Panc1 (cell line): Measurements from ENCODE around the gene MEA1. TPM values are rescaled to one million over a fixed set of nuclear protein-coding genes. Genes with fewer than 3 reads are reported as not detected.

ENCODE experiments used
- ATAC-seq: fragments of 200-7000 bp; cut with Tn5 transposase; 2 replicates; pipeline ENCODE4 v1.9.1; 2020; ENCODE audit warnings: mild to moderate bottlenecking, moderate library complexity
- BruUV-seq: library from RNA; stranded (reverse); fragments of 400-500 nt; replicated peaks from 2 replicates; lab custom pipeline; 2021; lab: Mats Ljungman, UMichigan
- CTCF ChIA-PET: fragments of 300-600 bp; sonication (Branson Sonifier 250); formaldehyde crosslinking; loops from one replicate; lab custom pipeline; 2022; ENCODE audit warnings: antibody characterized with exemption; lab: Charles Lee
- POLR2A ChIA-PET: fragments of 300-600 bp; sonication (Branson Sonifier 250); formaldehyde crosslinking; loops from one replicate; lab custom pipeline; 2022; ENCODE audit warnings: antibody characterized with exemption; lab: Charles Lee
- DNase-seq: peaks from one replicate; pipeline ENCODE4 v3.0.0-alpha.2; 2010; ENCODE audit warnings: low read depth, low spot score
- H3K27ac ChIP-seq: 2 replicates; pipeline ENCODE4 v1.5.1; 2011; ENCODE audit warnings: mild to moderate bottlenecking, low read length, inconsistent platforms
- H3K27me3 ChIP-seq: fragments of 200-500 bp; sonication (Bioruptor generic); 2 replicates; pipeline ENCODE4 v1.6.0; 2014; ENCODE audit warnings: low read length, inconsistent platforms; ENCODE audit not compliant: control insufficient read depth, insufficient read depth
- H3K36me3 ChIP-seq: fragments of 200-500 bp; sonication (Bioruptor generic); 2 replicates; pipeline ENCODE4 v1.5.1; 2014; ENCODE audit warnings: inconsistent platforms, mild to moderate bottlenecking, low read length, moderate library complexity; ENCODE audit not compliant: control insufficient read depth, insufficient read depth
- H3K4me1 ChIP-seq: 2 replicates; pipeline ENCODE4 v1.5.1; 2011; ENCODE audit warnings: inconsistent platforms, mild to moderate bottlenecking, low read length, moderate library complexity; ENCODE audit not compliant: control insufficient read depth, insufficient read depth
- H3K4me3 ChIP-seq, 2 experiments: 2 replicates each; pipeline ENCODE4 v1.5.1; 2011 to 2012; ENCODE audit warnings: low read depth in 2 of 2, low read length in 2 of 2, mild to moderate bottlenecking in 2 of 2, inconsistent platforms in 1 of 2, moderate library complexity in 1 of 2
- H3K9me3 ChIP-seq: fragments of 200-500 bp; sonication (Bioruptor generic); 2 replicates; pipeline ENCODE4 v1.5.1; 2014; ENCODE audit warnings: low read depth, mild to moderate bottlenecking, inconsistent platforms, low read length, moderate library complexity; ENCODE audit not compliant: control insufficient read depth, insufficient read depth
- POLR2AphosphoS5 ChIP-seq: IDR thresholded peaks from 2 replicates; pipeline ENCODE4 v1.6.1; 2012; ENCODE audit warnings: mild to moderate bottlenecking, low read depth, low read length, moderate library complexity
- SIN3A ChIP-seq: IDR thresholded peaks from 2 replicates; pipeline ENCODE4 v1.6.1; 2012; ENCODE audit warnings: low read depth, mild to moderate bottlenecking, low read length, moderate library complexity, borderline replicate concordance; ENCODE audit not compliant: insufficient read depth
- TCF7L2 ChIP-seq: IDR thresholded peaks from 2 replicates; pipeline ENCODE4 v1.6.1; 2011; ENCODE audit warnings: mild to moderate bottlenecking, low read depth, low read length, inconsistent platforms
- in situ Hi-C: cut with HindIII; loops from 2 replicates; pipeline ENCODE4 v1.10.0; 2016; ENCODE audit warnings: low sequenced_read_pairs, low pct_unique_long_range_greater_than_20kb
- intact Hi-C: fragments of 100-400 bp; cut with micrococcal nuclease; formaldehyde crosslinking; loops from one replicate; pipeline ENCODE4 v1.10.0; 2022; ENCODE audit not compliant: unreplicated experiment
- total RNA-seq: library from RNA; stranded (reverse); gene quantifications from one replicate; pipeline ENCODE4 v1.2.1, GENCODE V29; 2021; ENCODE audit not compliant: unreplicated experiment
- TF ChIP-seq, protein P1 (sequence below): fragments of 450-650 bp; IDR thresholded peaks from 2 replicates; pipeline ENCODE4 v1.5.1; 2017; ENCODE audit warnings: mild to moderate bottlenecking
- TF ChIP-seq, protein P2 (sequence below), 2 experiments: IDR thresholded peaks; 2 replicates each; pipeline ENCODE4 v1.6.1; 2011 to 2012; ENCODE audit warnings: low read depth in 2 of 2, control low read depth in 1 of 2, low read length in 1 of 2, mild to moderate bottlenecking in 1 of 2, moderate library complexity in 1 of 2; ENCODE audit not compliant: insufficient read depth in 1 of 2

MEA1 gene
- total RNA-seq, 1 experiment from 2014 or later, result 111 TPM

DNA sequence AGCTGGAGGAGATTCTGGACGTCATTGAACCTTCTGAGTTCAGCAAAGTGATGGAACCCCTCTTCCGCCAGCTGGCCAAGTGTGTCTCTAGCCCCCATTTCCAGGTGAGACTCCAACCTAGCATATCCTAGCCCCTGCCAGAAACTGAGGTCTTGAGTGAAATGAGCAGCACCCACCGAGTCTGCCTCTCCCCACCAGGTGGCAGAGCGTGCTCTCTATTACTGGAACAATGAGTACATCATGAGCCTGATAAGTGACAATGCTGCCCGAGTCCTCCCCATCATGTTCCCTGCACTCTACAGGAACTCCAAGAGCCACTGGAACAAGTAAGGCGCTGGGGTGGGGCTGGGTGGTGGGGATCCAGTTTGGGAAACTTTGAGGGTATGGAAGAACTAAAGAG lies 4.6 kb downstream of the MEA1 start:
- intact Hi-C loops, result no loop called here
- DNase-seq (no peak), ATAC-seq (peak; percentile 25; the same call in 1 of the 2 replicates)
- BruUV-seq, result no TSS peak
- in situ Hi-C loops, result no loop called here
- Histone ChIP-seq H3K4me1 (peaks cover 13% of the 10 kb centered on the region), H3K27ac (no peak overlapping the region), H3K36me3 (peaks cover 21% of the 10 kb centered on the region), H3K27me3 (no peaks in the 10 kb centered on the region), H3K9me3 (no peaks in the 10 kb centered on the region), H3K4me3 (no peak overlapping the region)
- TF ChIP-seq, protein P1, sequence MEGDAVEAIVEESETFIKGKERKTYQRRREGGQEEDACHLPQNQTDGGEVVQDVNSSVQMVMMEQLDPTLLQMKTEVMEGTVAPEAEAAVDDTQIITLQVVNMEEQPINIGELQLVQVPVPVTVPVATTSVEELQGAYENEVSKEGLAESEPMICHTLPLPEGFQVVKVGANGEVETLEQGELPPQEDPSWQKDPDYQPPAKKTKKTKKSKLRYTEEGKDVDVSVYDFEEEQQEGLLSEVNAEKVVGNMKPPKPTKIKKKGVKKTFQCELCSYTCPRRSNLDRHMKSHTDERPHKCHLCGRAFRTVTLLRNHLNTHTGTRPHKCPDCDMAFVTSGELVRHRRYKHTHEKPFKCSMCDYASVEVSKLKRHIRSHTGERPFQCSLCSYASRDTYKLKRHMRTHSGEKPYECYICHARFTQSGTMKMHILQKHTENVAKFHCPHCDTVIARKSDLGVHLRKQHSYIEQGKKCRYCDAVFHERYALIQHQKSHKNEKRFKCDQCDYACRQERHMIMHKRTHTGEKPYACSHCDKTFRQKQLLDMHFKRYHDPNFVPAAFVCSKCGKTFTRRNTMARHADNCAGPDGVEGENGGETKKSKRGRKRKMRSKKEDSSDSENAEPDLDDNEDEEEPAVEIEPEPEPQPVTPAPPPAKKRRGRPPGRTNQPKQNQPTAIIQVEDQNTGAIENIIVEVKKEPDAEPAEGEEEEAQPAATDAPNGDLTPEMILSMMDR, result peak; percentile 79; the same call in 1 of the 2 replicates
- no peak for TF ChIP-seq POLR2AphosphoS5
- ChIA-PET POLR2A (no interaction called here), CTCF (no interaction called here)

DNA sequence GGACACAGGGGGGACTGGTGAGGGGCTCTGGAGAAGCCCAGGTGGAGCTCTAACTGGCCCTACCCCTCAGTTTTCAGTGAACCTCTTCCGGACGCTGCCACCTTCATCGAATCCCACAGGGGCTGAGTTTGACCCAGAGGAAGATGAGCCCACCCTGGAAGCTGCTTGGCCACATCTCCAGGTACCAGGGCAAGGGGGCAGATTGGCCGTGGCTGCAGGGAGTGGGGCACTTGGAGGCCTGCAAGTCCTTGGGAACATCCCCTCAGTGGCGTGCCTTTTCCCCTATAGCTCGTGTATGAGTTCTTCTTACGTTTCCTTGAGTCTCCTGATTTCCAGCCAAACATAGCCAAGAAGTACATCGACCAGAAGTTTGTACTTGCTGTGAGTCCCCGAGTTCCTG lies 6.6 kb downstream of the MEA1 start:
- CTCF ChIA-PET, result no interaction called here
- Histone ChIP-seq H3K27me3 (no peaks in the 10 kb centered on the region), H3K4me1 (peaks cover 4% of the 10 kb centered on the region; the same call in 1 of the 2 replicates), H3K27ac (no peak overlapping the region), H3K4me3 (no peak overlapping the region), H3K9me3 (no peaks in the 10 kb centered on the region), H3K36me3 (peaks cover 17% of the 10 kb centered on the region)
- intact Hi-C loops (no loop called here), in situ Hi-C loops (no loop called here)
- no peak for TF ChIP-seq SIN3A
- TF ChIP-seq, protein P1, result no peak
- no peak for TF ChIP-seq POLR2AphosphoS5
- TF ChIP-seq, protein P2, sequence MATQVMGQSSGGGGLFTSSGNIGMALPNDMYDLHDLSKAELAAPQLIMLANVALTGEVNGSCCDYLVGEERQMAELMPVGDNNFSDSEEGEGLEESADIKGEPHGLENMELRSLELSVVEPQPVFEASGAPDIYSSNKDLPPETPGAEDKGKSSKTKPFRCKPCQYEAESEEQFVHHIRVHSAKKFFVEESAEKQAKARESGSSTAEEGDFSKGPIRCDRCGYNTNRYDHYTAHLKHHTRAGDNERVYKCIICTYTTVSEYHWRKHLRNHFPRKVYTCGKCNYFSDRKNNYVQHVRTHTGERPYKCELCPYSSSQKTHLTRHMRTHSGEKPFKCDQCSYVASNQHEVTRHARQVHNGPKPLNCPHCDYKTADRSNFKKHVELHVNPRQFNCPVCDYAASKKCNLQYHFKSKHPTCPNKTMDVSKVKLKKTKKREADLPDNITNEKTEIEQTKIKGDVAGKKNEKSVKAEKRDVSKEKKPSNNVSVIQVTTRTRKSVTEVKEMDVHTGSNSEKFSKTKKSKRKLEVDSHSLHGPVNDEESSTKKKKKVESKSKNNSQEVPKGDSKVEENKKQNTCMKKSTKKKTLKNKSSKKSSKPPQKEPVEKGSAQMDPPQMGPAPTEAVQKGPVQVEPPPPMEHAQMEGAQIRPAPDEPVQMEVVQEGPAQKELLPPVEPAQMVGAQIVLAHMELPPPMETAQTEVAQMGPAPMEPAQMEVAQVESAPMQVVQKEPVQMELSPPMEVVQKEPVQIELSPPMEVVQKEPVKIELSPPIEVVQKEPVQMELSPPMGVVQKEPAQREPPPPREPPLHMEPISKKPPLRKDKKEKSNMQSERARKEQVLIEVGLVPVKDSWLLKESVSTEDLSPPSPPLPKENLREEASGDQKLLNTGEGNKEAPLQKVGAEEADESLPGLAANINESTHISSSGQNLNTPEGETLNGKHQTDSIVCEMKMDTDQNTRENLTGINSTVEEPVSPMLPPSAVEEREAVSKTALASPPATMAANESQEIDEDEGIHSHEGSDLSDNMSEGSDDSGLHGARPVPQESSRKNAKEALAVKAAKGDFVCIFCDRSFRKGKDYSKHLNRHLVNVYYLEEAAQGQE (IDR thresholded peaks at IDR 0.05; ENCODE audit: insufficient read depth in 1 of 2, low read depth in 2 of 2, low read length in 1 of 2), result no peak
- no peak for TF ChIP-seq TCF7L2
- ATAC-seq, result no peak
- BruUV-seq, result no TSS peak
- POLR2A ChIA-PET, result no interaction called here
- DNase-seq, result no peak
